Motor neuron (in vitro differentiated cells): ENCODE results near the gene DOCK1. TPM values are rescaled to one million over a fixed set of nuclear protein-coding genes. Genes with fewer than 3 reads are reported as not detected.
A peak's percentile ranks its signal among the peaks of the same experiment; 100 is the strongest.

Experiments used
- ATAC-seq, 8 experiments: fragments of 200-7000 bp; cut with Tn5 transposase; replicated peaks in 6 of 8; 2 replicates each; pipeline ENCODE4 v1.8.0; 2021; ENCODE audit warnings: mild to moderate bottlenecking in 8 of 8, moderate library complexity in 8 of 8
- H3K27ac ChIP-seq, 2 donors: fragments of 250-450 bp; sonication (Bioruptor Pico); 2 replicates each; pipeline ENCODE4 v1.9.0; 2021; ENCODE audit warnings: antibody characterized with exemption in 2 of 2, mild to moderate bottlenecking in 2 of 2, moderate library complexity in 1 of 2
- H3K4me1 ChIP-seq, 2 donors: fragments of 250-450 bp; sonication (Bioruptor Pico); replicated peaks in 1 of 2; 2 replicates each; pipeline ENCODE4 v1.6.1; 2021; ENCODE audit warnings: antibody characterized with exemption in 2 of 2, mild to moderate bottlenecking in 2 of 2, moderate library complexity in 1 of 2
- H3K4me3 ChIP-seq, 5 donors: fragments of 250-450 bp; sonication (Bioruptor Pico); 2 replicates each; pipeline ENCODE4 v1.9.0; 2021; ENCODE audit warnings: antibody characterized with exemption in 5 of 5, mild to moderate bottlenecking in 5 of 5, moderate library complexity in 4 of 5
- WGBS, 10 experiments: fragments of 450-650 bp; shearing (Covaris generic); methylation state at CpG; one replicate each; pipeline ENCODE4 v1.0.0; 2022; 5-methylcytosine and 5-hydroxymethylcytosine counted together
- in situ Hi-C, 9 experiments: fragments of 400-800 bp; cut with MboI; loops; one replicate each; pipeline ENCODE4 v1.15.0; 2021; ENCODE audit warnings: low sequenced_read_pairs in 9 of 9, low pct_unique_long_range_greater_than_20kb in 2 of 9; ENCODE audit not compliant: unreplicated experiment in 9 of 9
- total RNA-seq, 8 experiments: library from RNA; unstranded; fragments of 300-600 nt; gene quantifications; 2 replicates each; pipeline versions ENCODE4 v1.2.3 to v1.2.4, GENCODE V29; 2022

The DOCK1 gene
- total RNA-seq, 8 experiments from 2014 or later, result 8.8 to 85.4 (median 23.0) TPM

DNA sequence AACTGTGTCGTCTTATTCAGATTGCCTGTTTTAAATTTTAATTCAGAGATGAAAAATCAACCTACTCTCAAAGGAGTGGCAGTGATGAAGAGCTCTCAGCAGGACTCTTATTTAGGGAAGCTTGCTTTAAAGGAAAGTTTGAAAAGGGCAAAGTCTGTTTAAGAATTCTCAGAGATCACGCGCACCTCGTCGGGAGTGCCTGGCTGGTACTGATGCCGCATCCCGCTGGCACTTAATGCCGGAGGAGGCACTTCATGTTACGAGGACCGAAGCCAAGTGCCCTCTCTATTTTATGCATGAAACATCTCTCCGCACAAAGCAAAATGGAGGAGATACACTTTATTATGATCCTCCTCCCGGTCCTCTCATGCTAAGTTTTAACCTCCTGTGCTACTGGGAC is 362.2 kb downstream of the DOCK1 start:
- in situ Hi-C loops, result no loop called here
- Histone ChIP-seq H3K4me3 (no peak overlapping the region), H3K27ac (no peak overlapping the region), H3K4me1 (no peaks in the 10 kb centered on the region)
- ATAC-seq, result no peak
- 89 to 100% (median 96%) methylated on average over 1 to 11 of the region's 12 CpGs; no CpG with 5 or more reads in 2 of the 10 experiments for WGBS, 10 experiments

DNA sequence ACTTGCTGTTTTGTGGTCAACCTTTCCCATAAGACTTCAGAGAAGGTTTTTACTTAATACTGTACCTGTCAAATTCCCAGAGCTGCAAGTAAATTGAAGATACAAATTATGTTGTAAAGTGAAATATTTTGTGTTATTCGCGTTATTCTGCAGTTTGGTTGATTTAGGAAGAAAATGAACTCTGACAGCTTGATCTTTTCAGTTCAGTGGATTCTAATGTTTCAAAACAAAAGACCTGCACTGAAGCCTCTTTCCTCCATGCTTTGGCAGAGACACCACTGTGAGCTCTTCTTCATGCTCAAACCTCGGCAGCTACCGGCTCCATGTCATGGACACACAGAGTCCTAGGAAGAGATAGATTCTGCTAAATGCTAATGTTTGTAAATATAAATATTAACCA is 366.8 kb downstream of the DOCK1 start:
- peaks cover 2 to 4% of the 10 kb centered on the region in 2 donors for H3K4me1 ChIP-seq
- H3K4me3 ChIP-seq, result no peak overlapping the region
- no peak overlapping the region for H3K27ac ChIP-seq
- no peak for ATAC-seq
- in situ Hi-C loops, result no loop called here
- WGBS, 10 experiments, result 68 to 100% (median 86%) methylated on average over 2 to 4 of the region's 4 CpGs

DNA sequence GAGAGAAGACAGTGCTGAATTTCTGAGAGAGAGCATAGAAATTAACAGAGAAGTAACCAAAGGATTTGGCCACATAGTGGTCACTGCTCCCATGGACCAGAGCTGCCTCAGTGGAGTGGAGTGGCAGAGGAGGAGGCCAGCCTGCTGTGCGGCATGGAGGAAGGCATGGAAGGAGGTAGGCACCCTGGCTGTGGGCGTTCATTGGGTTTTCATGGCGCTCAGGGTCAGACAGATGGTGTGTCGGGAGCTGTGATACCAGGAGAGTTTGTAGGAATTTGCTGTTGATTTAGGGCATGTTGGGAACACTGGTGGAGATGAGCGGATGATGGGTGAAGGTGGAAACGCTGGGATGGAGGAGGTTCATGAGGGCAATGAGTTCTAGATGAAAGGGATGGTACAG is 370.0 kb downstream of the DOCK1 start:
- in situ Hi-C loops, result no loop called here
- Histone ChIP-seq H3K27ac (no peak overlapping the region), H3K4me3 (no peak overlapping the region), H3K4me1 (peaks cover 14 to 19% of the 10 kb centered on the region in 2 donors)
- ATAC-seq, result no peak
- 80 to 100% (median 94%) methylated on average over 1 to 6 of the region's 6 CpGs; no CpG with 5 or more reads in 2 of the 10 experiments for WGBS, 10 experiments

DNA sequence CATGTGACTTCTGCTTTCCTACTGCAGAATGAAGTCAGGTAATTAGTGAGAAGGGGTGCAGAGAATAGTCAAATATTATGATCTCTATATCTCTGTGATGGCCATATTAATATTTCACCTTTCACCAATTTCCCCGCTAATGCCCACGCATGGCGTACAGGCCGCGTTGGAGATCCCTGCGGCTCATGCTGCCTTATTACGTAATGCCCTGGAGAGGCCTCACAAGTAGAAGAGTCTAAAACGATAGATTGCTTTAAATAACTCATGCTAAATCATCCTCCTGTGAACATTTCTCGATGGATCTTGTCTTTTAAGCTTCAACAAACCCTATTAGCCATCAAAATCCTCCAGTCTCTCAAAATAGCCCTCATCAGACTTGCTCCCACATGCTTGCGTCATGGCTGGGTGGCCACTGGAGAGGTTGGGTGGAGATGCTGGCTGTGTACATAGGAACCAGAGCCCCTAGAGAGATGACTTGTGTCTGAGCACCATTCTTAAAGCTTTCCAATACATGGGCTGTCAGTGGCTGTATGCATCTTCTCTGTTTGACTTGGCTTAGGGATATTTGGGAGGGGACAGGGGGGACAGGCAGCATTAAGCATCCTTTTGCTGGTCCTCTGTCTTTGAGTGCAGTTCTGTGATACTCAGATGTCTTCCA is 370.7 kb downstream of the DOCK1 start:
- peaks cover 14 to 19% of the 10 kb centered on the region in 2 donors for H3K4me1 ChIP-seq
- H3K4me3 ChIP-seq, result no peak overlapping the region
- in situ Hi-C loops, result no loop called here
- WGBS, 10 experiments, result 79 to 100% (median 94%) methylated on average over 1 to 10 of the region's 10 CpGs; no CpG with 5 or more reads in 1 of the 10 experiments
- H3K27ac ChIP-seq, result no peak overlapping the region
- no peak for ATAC-seq

DNA sequence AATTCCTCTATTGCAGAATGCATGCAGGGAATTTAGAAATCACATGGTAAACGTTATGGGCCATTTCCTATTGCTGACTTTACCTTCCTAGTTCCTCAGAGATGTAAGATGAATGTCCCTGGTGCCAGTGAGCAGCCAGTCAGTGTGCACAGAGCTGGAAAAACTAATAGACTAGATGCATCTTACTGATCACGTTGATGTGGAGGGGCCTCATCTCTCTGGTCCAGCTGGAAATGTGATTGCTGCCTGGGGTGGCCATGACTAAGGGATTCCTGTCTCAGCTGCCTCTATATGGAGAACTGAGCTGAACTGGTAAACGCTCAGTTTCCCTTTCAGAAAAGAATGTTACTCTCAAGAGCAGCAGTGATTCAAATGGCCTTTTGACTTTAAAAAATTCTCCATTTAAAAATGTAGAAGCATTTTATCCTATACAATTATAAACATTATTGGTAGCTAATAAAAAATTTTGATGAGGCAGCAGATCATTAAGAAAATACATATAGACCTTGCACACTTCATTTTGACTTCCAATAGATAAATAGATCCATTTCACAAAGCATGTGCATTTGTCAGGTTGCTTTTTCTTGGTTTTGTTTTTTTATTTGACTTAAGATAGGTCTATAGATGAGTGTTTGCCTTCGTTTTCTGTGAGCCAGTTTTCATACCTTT is 371.7 kb downstream of the DOCK1 start:
- peak in 5 of 8 experiments; percentile 37 to 88 (median 81) for ATAC-seq
- Histone ChIP-seq H3K4me1 (peaks cover 14 to 19% of the 10 kb centered on the region in 2 donors), H3K4me3 (no peak overlapping the region), H3K27ac (no peak overlapping the region)
- 20 to 100% (median 67%) methylated on average over 1 to 4 of the region's 4 CpGs; no CpG with 5 or more reads in 1 of the 10 experiments for WGBS, 10 experiments
- in situ Hi-C loops, result no loop called here

DNA sequence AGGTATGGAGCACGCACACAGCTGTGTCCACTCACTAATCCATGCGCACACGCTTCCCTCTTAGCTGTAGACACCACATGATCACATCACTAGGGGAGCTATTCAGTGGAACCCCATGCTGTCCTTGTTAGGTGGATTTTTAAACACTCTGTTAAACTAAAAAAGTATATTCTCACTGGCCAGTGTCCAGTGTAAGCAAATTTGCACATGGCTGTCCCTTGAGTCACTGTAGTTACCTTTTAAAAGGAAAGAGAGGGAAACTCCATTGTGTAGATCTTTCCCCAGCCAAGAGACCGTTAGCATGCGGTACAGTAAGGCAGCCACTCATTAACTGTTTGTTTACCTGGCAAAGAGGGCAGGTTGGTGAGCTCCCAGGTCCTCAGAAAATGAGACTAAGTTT is 372.8 kb downstream of the DOCK1 start:
- no peak overlapping the region for H3K4me3 ChIP-seq
- peak in 5 of 8 experiments; percentile 23 to 82 (median 44) for ATAC-seq
- 26 to 100% (median 85%) methylated on average over 1 to 5 of the region's 5 CpGs; no CpG with 5 or more reads in 1 of the 10 experiments for WGBS, 10 experiments
- in situ Hi-C loops, result no loop called here
- H3K27ac ChIP-seq, result no peak overlapping the region
- peaks cover 14 to 19% of the 10 kb centered on the region in 2 donors for H3K4me1 ChIP-seq

DNA sequence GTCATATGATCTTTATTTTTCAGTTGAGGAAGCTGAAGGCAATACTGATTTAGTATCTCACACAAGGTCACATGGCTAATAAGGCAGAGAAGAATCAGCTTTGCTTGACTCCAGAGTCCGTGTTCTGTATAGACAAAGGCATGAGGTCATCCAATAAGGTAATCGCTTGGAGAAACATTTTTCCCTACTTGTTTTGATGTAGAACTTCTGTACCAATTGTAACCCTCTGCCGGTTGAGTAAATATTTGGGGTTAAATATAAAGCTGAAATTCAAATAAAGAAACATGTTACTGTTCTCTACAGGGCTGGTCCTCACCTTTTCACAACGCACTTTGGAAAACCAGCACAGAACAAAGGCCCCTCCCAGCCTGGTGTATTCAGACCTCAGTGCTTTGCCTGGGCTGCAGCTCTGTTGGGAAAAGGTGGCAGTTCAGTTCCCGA is 374.1 kb downstream of the DOCK1 start:
- Histone ChIP-seq H3K27ac (no peak overlapping the region), H3K4me1 (peaks cover 14 to 19% of the 10 kb centered on the region in 2 donors), H3K4me3 (no peak overlapping the region)
- WGBS, 10 experiments, result 73 to 100% (median 91%) methylated on average over 2 to 5 of the region's 5 CpGs; no CpG with 5 or more reads in 3 of the 10 experiments
- in situ Hi-C loops, result no loop called here
- peak in 5 of 8 experiments; percentile 67 to 82 (median 74) for ATAC-seq

DNA sequence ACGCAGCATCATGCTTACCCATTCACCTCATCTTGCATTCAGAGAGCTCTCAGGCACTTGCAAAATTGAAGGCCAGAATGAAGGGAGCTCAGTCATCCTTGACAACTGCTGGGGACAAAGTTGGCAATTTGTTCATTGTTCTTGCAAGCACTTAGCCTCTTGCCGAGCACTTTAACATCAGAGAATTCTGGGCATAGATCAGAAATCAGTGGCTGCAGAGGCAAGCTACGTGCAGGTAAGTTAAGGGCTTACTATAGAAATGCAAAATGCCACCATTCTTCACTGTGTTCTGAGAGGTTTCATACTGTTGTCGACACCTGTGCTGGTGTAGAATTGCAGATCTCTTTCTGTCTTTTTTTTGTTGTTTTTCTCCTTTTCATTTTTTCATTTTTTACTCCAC is 375.2 kb downstream of the DOCK1 start:
- no peak for ATAC-seq
- in situ Hi-C loops, result no loop called here

DNA sequence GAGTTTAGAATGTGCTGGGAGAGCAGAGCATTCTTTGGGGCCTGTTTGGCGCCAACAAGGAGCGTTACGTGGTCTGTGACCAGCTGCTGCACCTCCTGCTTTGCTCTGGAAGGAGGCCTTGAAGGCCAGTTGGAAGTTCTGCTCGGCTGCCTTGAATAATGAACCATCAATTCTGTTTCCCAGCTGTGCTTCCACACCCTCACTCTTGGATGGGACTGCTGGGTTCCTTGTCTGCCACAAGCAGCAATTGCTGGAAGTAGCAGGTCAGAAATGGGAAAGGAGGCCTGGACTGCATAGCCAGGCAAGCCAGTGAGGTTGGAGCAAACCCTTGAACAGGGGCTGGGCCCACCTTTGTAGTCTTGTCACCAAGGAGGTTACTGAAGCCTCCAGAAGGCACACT is 377.8 kb downstream of the DOCK1 start:
- peak in 2 of 8 experiments; percentile 54 to 64 for ATAC-seq
- H3K27ac ChIP-seq, result no peak overlapping the region
- 90 to 100% (median 97%) methylated on average over 1 to 4 of the region's 4 CpGs; no CpG with 5 or more reads in 6 of the 10 experiments for WGBS, 10 experiments
- peaks cover 10 to 16% of the 10 kb centered on the region in 2 donors for H3K4me1 ChIP-seq
- no peak overlapping the region for H3K4me3 ChIP-seq
- in situ Hi-C loops, result no loop called here

More for the DNA sequence above, 375.2 kb downstream of the DOCK1 start:
- H3K4me3 ChIP-seq, result no peak overlapping the region
- H3K27ac ChIP-seq, result no peak overlapping the region
- peaks cover 14 to 19% of the 10 kb centered on the region in 2 donors for H3K4me1 ChIP-seq
- 79 to 100% (median 93%) methylated on average over 2 to 4 of the region's 4 CpGs; no CpG with 5 or more reads in 2 of the 10 experiments for WGBS, 10 experiments

DNA sequence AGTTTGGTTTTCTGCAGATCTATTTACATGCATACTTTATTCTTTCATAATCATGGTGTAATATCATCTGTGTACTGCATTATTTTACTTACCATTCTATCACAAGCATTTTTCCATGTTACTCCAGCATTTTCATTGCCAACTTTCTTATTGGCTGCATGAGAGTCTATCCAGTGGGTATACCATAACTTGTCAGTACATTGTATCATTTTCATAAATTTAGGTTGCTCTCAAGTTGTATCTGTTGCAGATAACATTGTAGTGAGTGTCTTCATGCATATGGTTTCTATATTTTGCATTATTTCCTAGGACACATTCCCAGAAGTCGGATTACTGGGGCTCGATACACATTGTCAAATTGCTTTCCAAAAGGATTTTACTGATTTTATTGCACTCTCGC is 378.3 kb downstream of the DOCK1 start:
- in situ Hi-C loops, result no loop called here
- WGBS, 10 experiments, result 84 to 100% (median 94%) methylated on average over 1 to 3 of the region's 3 CpGs
- ATAC-seq, result no peak

DNA sequence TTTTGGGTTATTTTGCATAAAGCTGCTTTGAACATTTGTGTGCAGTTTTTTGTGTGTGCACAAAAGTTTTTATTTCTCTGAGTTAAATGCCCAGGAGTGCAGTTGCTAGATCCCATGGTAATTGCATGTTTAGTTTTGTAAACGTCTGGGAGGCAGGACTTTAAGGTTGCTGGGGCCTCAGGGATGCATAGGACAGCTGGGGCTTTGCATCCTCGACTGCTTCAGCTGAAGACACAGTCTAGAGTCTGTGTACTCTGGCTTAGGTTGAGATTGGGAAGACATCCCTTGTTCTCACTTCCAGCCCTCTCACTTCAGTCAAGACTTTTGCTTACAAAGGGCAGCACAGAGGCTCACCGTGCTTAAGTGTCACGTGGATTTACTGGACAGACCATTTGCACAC is 385.6 kb downstream of the DOCK1 start:
- H3K4me3 ChIP-seq, result no peak overlapping the region
- peak in 2 of 8 experiments; percentile 60 to 65 for ATAC-seq
- in situ Hi-C loops, result no loop called here
- WGBS, 10 experiments, result 46 to 100% (median 68%) methylated on average over 1 to 4 of the region's 4 CpGs; no CpG with 5 or more reads in 4 of the 10 experiments
- peaks cover 0 to 18% of the 10 kb centered on the region in 2 donors for H3K4me1 ChIP-seq
- H3K27ac ChIP-seq, result no peak overlapping the region

More for the DNA sequence above, 378.3 kb downstream of the DOCK1 start:
- Histone ChIP-seq H3K4me3 (no peak overlapping the region), H3K4me1 (peaks cover 10 to 11% of the 10 kb centered on the region in 2 donors), H3K27ac (no peak overlapping the region)

DNA sequence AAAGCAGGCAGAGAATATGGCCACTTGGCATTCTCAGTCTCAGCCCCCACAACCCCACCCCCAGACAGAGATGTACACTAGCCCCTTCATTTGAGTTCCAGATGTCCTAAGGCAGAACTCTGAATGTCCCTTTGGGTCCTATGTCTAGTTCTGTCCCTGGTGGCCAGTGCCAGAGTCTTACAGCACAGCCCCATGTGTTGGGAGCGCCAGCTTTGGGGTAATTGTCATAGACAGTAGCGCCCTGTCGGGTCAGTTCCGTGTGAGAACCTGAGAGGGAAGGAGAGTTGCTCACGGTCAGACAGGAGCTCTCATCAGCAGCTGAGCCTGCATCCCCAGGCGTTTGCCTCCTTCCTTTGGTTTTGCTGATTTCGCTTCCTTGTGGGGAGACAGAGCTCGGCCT is 386.1 kb downstream of the DOCK1 start:
- in situ Hi-C loops, result no loop called here
- Histone ChIP-seq H3K4me3 (no peak overlapping the region), H3K4me1 (peaks cover 0 to 21% of the 10 kb centered on the region in 2 donors), H3K27ac (no peak overlapping the region)
- WGBS, 10 experiments, result 80 to 87% (median 86%) methylated on average over 3 to 4 of the region's 8 CpGs; no CpG with 5 or more reads in 7 of the 10 experiments
- peak in 5 of 8 experiments; percentile 34 to 55 (median 42) for ATAC-seq

DNA sequence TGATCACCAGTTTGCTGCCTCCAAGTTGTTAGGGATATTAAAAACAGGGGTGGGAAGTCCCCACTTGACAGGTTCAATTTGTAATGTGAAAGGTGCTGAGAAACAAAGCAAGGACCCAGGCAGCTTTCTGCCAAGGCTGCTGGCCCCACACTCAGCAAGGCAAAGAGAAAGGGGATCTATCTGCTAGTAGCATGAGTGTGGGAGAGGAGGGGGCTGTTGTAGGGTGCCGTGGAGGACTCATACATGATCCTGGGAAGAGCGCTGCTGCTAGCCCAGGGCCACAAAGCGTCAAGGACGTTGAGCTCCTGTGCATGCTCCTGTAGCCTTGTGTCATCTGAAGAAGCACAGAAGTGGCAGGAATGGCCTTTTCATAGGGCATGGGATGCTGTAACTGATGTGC is 387.7 kb downstream of the DOCK1 start:
- H3K4me3 ChIP-seq, result no peak overlapping the region
- peaks cover 10 to 29% of the 10 kb centered on the region in 2 donors for H3K4me1 ChIP-seq
- H3K27ac ChIP-seq, result no peak overlapping the region
- in situ Hi-C loops, result no loop called here
- WGBS, 10 experiments, result 65 to 100% (median 92%) methylated on average over 1 to 4 of the region's 4 CpGs; no CpG with 5 or more reads in 2 of the 10 experiments
- ATAC-seq, result no peak
